Activated naive CD4-positive, alpha-beta T cell treated with Interleukin-2 at 50 U/mL for 16 hours (primary cell): Measurements from ENCODE around the gene DOCK10.

Source experiments
- DNase-seq: peaks from one replicate; pipeline ENCODE4 v3.0.0-alpha.2; 2020

Gene DOCK10

DNA sequence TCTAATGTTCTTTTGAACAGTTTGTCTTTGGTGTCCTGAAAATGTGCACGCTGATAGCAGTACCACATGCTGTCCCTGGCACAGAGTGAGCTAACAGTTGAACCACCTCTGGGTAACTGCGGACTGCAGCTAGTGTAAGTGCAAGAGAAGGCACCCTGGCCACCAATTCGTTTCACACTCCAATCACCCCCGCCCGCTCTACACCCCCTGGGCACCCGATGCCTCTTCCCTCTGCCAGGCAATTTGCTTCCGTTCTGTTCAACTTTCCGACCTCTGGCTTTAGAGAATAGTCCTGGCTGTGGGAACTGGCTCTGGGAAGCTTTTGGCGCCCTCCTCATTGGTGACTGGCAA, 1.4 kb downstream of the DOCK10 start:
- peak; percentile 56 for DNase-seq

DNA sequence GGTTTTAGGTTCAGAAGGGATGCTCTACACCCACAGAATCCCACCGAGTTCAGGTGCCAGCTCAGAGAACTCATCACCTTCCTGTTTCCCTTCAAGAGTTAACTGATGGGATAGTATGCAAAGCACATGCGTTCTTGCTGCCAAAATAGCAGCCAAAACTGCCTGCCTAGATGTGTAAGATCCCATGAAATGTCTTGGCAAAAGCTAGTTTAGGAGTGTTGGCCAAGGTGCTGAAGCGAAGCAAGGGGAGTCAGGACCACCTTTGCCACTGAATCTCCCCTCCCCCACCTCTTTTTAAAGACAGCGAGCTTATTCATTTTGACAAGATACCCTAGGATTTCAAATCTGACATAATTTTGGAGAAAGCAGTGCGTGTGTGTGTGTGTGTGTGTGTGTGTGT, 2.1 kb downstream of the DOCK10 start:
- DNase-seq = no peak

DNA sequence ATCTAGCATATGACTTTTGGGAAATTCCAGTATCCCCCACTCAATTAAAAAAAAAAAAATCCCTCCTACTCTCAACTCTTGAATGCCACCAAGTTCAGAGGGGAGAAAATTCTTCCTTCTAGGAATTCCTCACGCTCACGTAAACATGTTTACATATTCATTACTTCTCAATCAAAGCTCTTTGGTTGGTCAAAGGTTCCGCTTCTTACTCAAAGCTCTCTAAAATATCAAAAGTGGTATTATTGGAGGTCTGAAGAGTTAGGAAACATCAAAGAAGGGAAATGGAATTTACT, 4.1 kb downstream of the DOCK10 start:
- DNase-seq = no peak

DNA sequence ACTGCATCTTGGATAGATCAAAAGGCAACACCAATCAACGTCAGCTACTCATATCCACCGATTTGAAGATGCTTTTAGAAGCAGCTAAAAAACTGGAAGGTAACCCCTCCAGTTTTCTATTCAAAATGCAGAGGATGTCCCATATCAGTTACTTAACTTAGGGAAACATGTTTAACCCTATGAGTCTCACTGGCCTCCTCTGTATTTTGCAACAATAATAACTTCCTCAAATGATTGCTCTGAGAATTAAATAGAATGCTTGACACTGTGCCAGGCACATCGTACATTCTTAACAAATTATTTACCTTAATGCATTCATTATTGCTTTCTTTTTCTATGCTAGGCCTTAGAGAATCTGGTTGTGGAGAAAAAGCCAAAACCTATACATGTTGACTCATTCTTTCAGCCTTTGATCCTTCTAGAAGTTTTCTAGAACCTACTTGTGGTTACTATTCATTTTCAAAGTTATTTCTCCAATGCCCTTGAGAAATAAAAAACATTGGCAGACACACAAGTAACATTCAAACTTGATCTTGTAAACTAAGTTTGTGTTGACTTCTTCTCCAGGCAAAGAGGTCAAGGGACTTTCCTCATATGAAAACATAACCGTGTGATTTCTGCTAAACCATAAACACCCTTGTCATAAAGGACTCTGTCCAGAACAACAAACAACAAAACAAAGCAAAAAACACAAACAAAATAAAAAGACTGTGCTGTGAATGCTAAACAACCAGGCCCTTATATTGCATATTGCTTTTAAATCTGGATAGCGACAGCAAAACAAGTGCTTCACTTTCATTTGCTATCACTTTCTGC, 4.6 kb downstream of the DOCK10 start:
- DNase-seq = no peak

DNA sequence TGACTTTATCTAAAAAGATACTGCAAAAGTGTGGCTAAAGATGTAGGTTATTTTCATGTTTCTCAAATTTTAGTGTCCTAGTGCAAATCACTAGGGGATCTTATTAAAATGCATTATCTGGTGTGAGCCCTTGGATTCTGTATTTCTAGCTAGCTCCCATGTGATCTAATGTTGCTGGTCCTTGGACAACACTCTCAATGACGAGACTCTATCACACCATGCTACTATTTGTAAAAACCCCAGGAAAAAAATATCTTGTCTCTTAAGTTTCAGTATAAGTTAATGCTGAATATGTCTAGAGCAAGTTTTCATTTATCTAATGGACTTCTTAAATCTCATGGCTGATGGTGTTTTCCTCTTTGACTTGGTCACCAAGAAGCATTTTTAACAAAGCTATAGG, 5.8 kb downstream of the DOCK10 start:
- DNase-seq = no peak

DNA sequence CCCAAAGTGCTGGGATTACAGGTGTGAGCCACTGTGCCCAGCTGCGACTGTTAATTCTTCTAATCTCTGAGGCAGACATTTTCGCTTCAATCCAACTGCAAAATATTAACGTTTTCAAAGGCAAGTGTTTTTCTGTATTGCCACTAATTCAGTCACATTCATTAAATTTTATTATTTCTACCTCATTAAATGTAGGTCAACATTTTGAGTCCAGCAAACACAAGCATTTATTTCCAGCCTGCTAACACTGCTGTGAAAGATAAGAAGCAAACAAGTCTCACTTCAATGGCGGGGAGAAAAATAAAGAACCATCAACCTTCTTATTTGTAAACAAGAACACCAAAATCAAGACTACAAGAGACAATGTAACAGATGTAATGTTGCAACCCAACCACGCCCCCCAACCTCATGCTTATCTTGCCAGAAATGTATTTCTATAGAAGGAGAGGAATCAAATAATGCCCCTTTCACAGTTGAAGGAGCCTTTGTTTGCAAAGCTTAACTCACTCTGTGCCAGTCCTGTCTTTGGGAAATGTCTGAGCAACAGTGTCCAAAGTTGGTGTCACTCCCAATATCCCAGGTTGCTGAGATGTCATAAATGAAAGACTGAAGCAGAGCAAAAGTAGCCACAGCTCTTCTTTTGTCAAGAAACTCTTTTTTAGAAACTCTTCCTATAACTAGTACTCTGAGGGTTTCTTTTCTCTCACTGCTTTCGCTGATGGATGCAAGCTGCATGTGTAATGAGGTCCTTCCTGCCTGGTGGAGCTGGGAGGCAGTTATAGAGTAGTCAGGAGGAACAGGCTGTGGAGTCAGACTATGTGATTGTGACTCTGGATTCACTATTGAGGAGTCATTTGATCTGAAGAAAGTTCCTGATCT, 8.6 kb downstream of the DOCK10 start:
- no peak for DNase-seq

DNA sequence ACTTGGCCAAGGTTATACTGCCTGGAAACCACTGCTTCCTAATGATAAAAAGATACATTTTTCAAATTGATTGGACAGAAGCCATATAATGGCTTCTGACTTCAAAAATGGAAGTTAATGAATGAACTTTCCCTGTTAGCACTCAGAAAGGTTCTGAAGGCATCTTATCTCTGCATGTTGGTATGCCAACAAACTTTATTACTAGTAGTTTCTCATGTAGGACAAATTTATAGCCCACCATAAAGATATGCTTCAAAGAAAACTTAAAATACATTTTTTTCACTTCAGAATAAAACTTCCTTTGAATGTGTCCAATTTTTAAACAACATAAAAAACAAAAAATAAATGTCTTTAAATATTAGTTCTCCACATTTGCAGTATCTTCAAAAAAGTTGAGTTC, 10.0 kb downstream of the DOCK10 start:
- DNase-seq = no peak

DNA sequence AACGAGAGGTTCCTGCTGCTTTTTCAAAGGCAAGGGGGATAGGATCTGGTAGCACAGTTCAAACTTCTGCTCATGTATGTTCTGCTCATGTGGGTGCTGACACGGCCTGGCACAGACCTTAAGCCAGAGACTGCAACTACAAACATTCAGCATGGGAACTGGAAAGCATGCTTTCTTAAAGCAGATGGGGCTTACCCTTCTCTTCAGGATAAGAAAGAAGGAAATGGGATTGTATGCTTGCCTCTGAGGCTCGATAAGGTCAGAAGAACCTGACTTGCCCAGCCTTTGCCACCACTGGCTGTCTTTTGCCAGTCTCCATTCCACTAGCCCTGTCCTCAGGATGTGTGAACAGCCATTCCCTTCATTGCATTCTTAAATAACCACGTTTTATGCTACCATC, 10.7 kb downstream of the DOCK10 start:
- no peak for DNase-seq

DNA sequence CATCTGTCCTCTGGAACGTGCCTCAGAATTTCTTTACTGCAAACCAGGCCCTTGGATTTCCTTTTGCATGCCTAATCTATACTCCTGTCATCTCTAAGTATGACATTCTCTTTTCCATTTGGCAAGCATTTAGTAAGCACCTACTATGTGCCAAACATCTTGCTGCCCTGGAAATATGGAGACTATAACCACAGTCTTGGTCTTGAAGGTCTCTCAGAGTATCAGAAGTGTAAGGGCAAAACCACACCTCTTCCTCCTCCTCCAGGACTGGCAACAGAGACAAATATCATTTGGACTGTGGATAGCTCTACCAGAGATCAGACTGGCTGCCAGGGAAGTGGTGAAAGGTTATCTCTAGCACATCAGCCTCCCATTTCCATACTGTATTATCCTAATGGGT, 11.4 kb downstream of the DOCK10 start:
- DNase-seq = no peak

DNA sequence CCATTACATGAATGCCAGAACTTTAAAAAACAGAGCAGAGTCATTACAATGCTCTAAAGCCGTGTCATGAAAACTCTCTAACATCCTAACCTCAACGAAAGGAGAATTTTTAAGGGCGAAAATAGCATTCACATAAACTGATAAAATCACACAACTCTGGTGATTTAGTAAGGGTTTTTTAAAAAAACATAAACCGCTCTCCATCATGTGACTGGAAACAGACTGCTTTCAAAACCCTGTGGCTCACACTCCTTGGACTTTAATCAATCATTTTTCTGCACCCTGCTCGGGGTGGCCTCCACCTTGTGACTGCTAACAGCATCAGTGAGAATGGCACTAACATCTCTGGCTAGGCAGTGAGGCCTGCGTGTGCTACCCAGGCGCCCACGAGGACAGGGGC, 12.1 kb downstream of the DOCK10 start:
- DNase-seq = no peak

DNA sequence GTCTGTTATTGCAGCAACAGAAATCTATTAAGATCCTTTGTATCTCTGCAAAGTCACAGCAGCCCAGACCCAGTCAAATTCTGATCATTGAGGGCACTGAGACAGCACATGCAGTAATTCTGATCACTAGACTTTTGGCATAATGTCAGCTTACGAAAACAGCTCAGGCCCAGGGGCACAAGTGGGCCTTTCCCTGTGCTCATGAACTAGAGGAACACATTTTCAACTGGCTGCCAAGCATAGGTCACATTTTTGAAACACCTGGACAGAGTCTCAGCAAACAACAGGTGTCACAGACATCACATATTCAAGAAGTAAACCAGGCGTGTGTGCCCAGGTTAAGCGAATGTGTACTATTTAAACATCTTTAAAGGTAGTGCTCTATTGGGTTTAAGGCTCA, 13.7 kb downstream of the DOCK10 start:
- DNase-seq = no peak

DNA sequence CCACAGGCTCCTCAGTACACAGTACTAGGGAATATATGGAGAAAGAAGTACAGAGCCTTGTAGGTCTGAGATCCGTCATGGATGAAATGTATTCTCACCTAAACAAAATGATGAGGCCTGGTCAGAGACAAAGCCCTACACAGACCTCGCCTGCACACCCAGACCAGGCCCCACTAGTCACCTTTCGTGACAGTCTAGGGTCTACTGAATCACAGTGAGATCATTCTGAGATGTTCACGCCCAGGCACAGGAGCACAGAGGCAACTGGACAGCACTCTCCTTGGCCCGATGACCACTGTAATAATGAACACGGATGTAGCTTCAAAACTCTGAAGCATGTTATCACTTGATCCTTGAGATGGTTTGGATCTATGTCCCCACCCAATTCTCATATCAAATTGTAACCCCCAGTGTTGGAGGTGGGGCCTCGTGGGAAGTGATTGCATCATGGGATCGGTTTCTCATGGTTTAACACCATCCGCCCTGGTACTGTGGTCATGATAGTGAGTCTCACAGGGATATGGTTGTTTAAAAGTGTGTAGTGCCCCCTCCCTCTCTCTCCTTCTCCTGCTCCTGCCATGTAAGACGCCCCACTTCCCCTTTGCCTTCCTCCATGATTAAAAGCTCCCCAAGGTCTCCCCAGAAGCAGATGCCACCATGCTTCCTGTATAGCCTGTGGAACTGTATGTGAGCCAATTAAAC, 15.1 kb downstream of the DOCK10 start:
- peak; percentile 39 for DNase-seq

DNA sequence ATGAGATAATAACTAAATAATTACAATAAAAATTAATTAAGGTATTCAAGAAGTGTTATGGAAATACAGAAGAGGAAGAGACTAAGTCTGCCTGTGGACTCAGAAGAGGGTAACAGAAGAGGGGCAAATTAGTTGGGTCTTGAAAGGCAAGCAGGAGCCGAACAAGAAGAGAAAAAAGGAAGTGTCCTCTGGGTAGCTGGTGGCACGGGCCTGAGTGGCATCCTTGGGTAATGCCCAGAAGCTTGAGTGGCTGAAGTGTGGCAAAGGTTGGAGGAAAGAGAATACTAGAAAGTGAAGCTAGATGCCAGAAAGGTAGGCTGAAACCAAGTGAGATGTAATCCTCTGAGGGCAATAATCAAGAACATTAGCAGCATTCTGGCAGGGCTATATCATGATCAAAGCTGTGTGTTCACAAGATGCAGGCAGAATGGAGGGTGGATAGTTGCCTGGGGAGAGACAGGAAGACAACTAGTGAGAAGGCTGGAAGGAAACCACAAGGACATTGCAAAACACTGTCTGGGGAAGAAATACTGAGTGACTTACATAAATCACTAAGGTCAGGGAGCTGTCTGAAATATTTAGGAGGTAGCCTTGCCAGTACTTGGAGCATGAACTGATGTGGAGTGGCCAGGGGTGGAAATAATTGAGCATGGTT, 16.2 kb downstream of the DOCK10 start:
- DNase-seq = no peak

DNA sequence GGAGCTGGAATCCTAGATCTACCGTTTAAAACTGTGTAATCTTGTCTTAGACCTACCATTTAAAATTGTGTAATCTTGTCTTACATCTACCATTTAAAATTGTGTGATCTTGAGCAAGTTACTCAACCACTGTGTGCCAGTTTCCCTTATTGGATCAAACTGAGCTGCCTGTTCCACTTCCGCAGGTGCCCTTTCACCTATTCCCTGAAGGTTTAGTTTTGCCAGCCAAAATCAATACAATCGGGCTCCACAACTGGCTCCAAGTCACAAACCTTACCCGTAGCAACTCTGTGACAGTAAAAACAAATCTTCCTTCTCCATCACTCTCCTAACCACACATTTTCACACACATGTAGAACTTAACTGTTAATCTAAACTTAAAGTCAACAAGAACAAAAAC, 20.1 kb downstream of the DOCK10 start:
- DNase-seq = no peak

DNA sequence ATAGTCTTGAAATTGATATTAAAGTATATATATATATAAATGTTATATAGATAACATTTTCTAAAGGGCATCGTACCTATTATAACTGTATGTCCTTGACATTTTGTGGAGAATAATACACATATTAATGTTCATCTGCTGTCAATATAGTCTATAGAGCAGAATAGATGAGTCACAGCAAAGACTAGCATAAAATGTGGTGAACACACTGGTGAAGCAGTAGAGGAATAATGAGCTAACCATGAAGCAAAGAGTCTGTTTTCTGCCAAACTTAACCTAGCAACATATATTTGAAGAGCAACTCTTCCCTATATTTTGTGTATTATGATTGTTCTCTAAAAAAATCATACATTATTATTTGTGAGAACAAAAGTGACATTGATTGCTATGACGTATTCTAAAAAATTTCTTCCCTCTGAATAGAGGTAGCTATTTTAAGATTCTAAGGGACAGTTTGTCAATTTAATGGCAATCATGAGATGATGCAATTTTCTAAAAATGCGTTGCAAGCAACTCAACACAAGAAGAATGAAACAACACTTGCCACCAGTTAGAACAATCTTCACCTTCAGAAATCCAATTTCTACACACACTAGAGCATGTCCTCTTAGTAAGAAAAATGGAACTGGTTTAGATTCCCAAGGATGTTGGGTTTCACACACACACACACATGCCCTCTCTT, 22.0 kb downstream of the DOCK10 start:
- DNase-seq = no peak

DNA sequence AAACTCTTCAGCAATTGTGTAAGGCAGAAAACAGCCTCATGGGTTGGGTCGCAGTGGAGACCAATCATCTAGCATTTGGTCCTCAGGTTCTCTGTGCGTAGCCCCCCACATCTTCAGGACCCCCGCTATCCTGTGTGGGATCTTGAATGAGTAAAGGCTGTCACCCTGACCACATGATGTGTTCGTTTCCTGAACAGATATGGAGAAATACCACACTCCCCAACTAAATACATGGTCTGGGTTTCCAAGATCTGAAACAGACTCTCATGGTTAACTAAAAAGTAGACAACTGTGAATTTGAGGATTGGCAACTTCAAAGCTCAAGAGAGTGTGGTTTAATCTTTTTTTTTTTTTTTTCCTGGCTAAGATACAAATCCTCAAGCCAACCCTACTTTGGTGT, 23.2 kb downstream of the DOCK10 start:
- DNase-seq = no peak

DNA sequence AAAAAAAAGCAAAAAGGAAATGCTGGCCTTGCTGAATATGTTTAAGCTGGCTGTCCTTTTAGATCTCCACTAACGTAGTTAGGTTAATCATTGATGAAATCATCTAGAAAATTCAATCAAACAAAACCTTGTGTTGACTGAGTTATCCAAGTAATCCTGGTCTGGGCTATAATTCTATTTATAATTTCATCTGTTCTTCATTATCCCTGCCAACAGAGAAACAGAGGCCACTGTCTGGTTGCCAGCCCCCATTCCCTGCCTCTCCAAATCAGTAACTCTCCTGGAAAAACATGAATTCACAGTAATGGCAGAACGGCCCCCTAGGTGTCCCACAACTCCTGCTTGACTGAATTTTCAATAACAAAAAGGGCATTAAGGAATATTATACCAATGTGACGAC, 24.6 kb downstream of the DOCK10 start:
- DNase-seq = no peak

DNA sequence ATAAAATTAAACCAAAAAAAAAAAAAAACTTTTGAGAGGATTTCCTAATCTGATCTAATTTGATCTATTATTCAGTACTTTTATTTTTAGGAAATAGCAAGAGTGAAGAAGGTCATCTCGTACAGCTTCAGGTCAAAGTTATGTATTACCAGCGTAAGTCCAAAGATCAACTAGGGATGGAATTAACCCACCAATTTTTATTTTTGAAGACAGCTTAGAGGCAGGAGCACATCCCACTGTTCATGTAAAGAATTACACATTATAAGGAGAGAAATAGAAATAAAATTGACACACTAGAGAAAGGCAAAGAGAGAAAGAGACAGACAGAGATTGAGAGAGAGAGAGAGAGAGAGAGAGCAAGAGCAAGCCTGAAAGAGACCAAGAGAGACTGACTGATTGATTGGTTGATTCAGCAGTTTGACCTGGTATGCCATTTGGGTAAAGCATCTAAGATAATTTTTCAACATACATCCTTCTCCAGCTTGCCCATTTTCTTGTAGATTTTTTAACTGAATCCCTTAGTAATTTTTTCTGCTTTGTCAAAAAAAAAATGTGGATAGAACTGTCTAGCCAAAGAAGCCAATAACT, 25.1 kb downstream of the DOCK10 start:
- no peak for DNase-seq

DNA sequence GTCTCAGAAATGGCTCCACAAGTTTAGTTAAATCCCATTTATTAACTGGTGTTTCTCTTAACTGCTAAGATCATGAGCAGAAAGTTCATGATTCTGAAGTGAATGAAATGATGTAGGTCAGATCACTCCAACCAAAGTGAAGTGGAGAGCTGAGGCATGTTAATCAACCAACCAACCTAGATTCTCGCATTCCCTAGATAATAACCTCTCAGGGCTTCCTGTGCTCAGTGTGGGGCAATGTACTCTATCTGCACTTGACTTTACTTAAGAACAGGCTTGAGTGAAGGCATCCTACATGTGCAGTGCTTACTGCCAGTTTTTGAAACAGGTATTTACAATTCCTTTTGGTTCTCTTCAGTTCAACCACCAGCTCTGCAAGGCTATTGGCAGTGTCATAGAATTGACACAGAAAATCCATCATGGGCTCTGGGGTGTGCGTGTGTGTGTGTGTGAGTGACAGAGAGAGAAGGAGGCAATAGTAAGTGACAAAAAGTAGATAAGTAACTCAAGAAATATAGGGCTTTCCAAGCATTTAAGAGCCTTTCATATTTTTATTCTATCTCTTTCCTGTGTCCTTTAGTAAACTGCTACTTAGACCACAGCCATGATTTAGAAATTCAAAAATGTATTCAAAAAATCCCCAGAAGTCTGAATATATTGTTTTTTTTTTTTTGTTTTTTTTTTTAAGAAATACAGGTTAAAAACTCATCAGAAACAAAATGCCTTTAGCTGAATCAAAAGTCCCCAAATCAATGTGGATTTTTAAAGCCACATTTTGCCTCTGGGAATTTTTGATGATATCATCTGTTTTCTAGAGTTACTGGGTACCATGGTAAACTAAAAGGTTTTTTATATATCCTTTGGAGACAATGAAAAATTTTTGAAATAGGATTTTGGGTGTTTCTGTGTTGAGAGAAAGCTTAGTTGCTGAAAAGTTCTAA, 28.6 kb downstream of the DOCK10 start:
- DNase-seq = no peak

DNA sequence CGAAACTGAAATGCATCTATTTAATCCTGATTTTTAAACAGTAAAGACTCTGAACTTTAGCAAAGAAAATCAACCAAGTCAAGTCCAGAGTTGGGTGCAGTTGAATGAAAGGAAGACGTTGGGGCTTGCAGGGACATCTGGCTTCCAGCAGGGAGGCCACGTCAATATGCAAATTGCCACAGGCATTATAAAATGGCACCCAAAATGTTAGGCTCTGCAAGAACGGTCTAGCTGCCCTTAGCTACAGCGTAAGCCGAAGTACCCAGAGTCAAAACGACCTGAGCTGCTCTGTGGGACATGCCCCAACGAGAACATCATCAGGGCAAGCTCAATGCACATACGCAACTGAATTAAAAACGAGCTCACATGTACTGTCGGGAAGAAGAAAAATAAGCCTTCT, 30.7 kb downstream of the DOCK10 start:
- no peak for DNase-seq

DNA sequence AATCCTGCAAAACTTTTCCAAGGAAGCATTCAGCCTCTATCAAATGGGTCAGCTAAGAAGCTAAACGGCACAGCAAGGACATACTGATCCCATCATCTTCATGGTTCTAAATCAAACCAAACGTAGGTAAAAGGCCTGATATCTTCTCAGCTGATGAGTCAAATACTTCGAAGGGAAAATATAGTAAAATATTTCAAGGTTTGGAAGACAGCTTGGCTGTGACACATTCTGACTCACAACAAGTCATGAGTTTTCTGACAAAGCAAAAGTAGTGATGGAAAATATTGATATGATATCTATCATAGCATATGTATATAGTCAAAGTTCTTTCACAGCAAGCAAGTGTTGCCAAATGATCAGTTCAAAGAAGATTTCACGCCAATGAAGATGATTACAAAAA, 31.5 kb downstream of the DOCK10 start:
- no peak for DNase-seq
